RWPE2 (cell line): ENCODE results near the gene MR1.

Experiments used
- ATAC-seq: fragments of 200-7000 bp; cut with Tn5 transposase; 3 replicates; pipeline ENCODE4 v1.9.1; 2021; ENCODE audit warnings: low read depth
- DNase-seq: peaks from one replicate; pipeline ENCODE4 v3.0.0-alpha.2; 2020; ENCODE audit warnings: low spot score
- H3K27ac ChIP-seq: fragments of 450-650 bp; 2 replicates; pipeline ENCODE4 v1.5.1; 2017; ENCODE audit warnings: mild to moderate bottlenecking; ENCODE audit not compliant: poor library complexity, severe bottlenecking
- H3K27me3 ChIP-seq: fragments of 250-450 bp; sonication (Bioruptor Pico); 2 replicates; pipeline ENCODE4 v1.5.1; 2021; ENCODE audit warnings: mild to moderate bottlenecking, moderate library complexity; ENCODE audit not compliant: insufficient read depth, poor library complexity, severe bottlenecking
- H3K36me3 ChIP-seq: fragments of 250-450 bp; sonication (Bioruptor Pico); 2 replicates; pipeline ENCODE4 v1.5.1; 2020; ENCODE audit warnings: low read depth, mild to moderate bottlenecking, moderate library complexity
- H3K4me1 ChIP-seq: fragments of 250-450 bp; sonication (Bioruptor Pico); 2 replicates; pipeline ENCODE4 v1.5.1; 2021; ENCODE audit warnings: mild to moderate bottlenecking, moderate library complexity; ENCODE audit not compliant: insufficient read depth, poor library complexity, severe bottlenecking
- H3K4me3 ChIP-seq: fragments of 250-450 bp; sonication (Bioruptor Pico); 2 replicates; pipeline ENCODE4 v1.5.1; 2021; ENCODE audit warnings: mild to moderate bottlenecking, moderate library complexity; ENCODE audit not compliant: severe bottlenecking
- H3K9me3 ChIP-seq: fragments of 250-450 bp; sonication (Bioruptor Pico); 2 replicates; pipeline ENCODE4 v1.5.1; 2021; ENCODE audit warnings: mild to moderate bottlenecking, moderate library complexity; ENCODE audit not compliant: severe bottlenecking
- CTCF ChIP-seq: fragments of 450-650 bp; IDR thresholded peaks from one replicate; pipeline ENCODE4 v1.5.1; 2017; ENCODE audit warnings: mild to moderate bottlenecking, moderate library complexity; ENCODE audit not compliant: poor library complexity, severe bottlenecking

The MR1 gene

GRCh38 chr1:181001091-181001780, 32.5 kb upstream of the MR1 start:
- no peak overlapping the region for H3K27ac ChIP-seq
- no peaks in the 10 kb centered on the region for H3K4me1 ChIP-seq
- no peaks in the 10 kb centered on the region for H3K27me3 ChIP-seq
- H3K4me3 ChIP-seq = no peak overlapping the region
- no peaks in the 10 kb centered on the region for H3K9me3 ChIP-seq
- peaks cover 69% of the 10 kb centered on the region for H3K36me3 ChIP-seq
- no peak for ATAC-seq
- DNase-seq = no peak
- TF ChIP-seq CTCF = no peak

- Histone ChIP-seq H3K4me1 (no peaks in the 10 kb centered on the region), H3K4me3 (no peak overlapping the region), H3K9me3 (no peaks in the 10 kb centered on the region), H3K36me3 (peaks cover 61% of the 10 kb centered on the region), H3K27ac (no peak overlapping the region), H3K27me3 (no peaks in the 10 kb centered on the region)
- TF ChIP-seq CTCF = no peak
- ATAC-seq = no peak
- DNase-seq = no peak
Measured at GRCh38 chr1:181002582-181003172, 31.1 kb upstream of the MR1 start.

GRCh38 chr1:181010789-181011188, 23.0 kb upstream of the MR1 start:
- peaks cover 23% of the 10 kb centered on the region; the same call in 1 of the 2 replicates for H3K36me3 ChIP-seq
- no peak overlapping the region for H3K27ac ChIP-seq
- no peaks in the 10 kb centered on the region for H3K4me1 ChIP-seq
- H3K4me3 ChIP-seq = no peak overlapping the region
- no peaks in the 10 kb centered on the region for H3K27me3 ChIP-seq
- no peaks in the 10 kb centered on the region for H3K9me3 ChIP-seq
- no peak for DNase-seq
- no peak for TF ChIP-seq CTCF
- ATAC-seq = no peak

GRCh38 chr1:181011301-181012202, 22.2 kb upstream of the MR1 start:
- Histone ChIP-seq H3K36me3 (peaks cover 17% of the 10 kb centered on the region; the same call in 1 of the 2 replicates), H3K9me3 (no peaks in the 10 kb centered on the region), H3K4me1 (peaks cover 5% of the 10 kb centered on the region), H3K27ac (no peak overlapping the region), H3K4me3 (no peak overlapping the region), H3K27me3 (no peaks in the 10 kb centered on the region)
- ATAC-seq (no peak), DNase-seq (no peak)
- no peak for TF ChIP-seq CTCF
